K562 (cell line): ENCODE data around the gene SNRNP40. TPM values are rescaled to one million over a fixed set of nuclear protein-coding genes. Genes with fewer than 3 reads are reported as not detected.

ENCODE experiments used
- ATAC-seq: fragments of 200-7000 bp; cut with Tn5 transposase; 3 replicates; pipeline ENCODE4 v1.9.1; 2020; ENCODE audit warnings: moderate library complexity
- BruUV-seq: library from RNA; stranded (reverse); fragments of 400-500 nt; replicated peaks from 2 replicates; lab custom pipeline; 2021; lab: Mats Ljungman, UMichigan
- CTCF ChIA-PET: fragments of 300-600 bp; formaldehyde crosslinking; extraction: SDS; loops from one replicate; lab custom pipeline; 2021; ENCODE audit warnings: low intra/inter-chr PET ratio; lab: Yijun Ruan, JAX
- POLR2A ChIA-PET: fragments of 300-600, 350-650 bp; sonication (Branson Sonifier 250); formaldehyde crosslinking; extraction: SDS; loops from one replicate; lab custom pipeline; 2021; ENCODE audit warnings: antibody characterized with exemption, inconsistent platforms; lab: Yijun Ruan, JAX
- DNase-seq, 4 experiments: peaks; one replicate each; pipeline versions ENCODE4 v3.0.0 to v3.0.0-alpha.2; 2011 to 2018; ENCODE audit warnings: low spot score in 3 of 4, mixed read lengths in 3 of 4; ENCODE audit errors: extremely low read depth in 1 of 4
- FAIRE-seq: peaks from 2 replicates; lab custom pipeline; 2011; peaks lifted over from hg19 to GRCh38; lab: Jason Lieb, UNC
- H2AFZ ChIP-seq: 2 replicates; pipeline ENCODE4 v1.6.0; 2011; ENCODE audit warnings: low read depth, low read length, control low read depth, inconsistent platforms
- H3K27ac ChIP-seq: fragments of 200-600 bp; 3 replicates; pipeline ENCODE4 v1.8.0; 2011; ENCODE audit warnings: low read depth, mild to moderate bottlenecking, control low read depth, inconsistent platforms, low read length, moderate library complexity, mixed read lengths; ENCODE audit errors: extremely low read depth
- H3K27me3 ChIP-seq, 2 experiments: fragments of 300-600 bp in 1 of 2; 2 replicates in 1 of 2; 3 replicates in 1 of 2; pipeline versions ENCODE4 v1.6.0 to v1.8.0; 2011; ENCODE audit warnings: inconsistent platforms in 2 of 2, low read length in 2 of 2, mild to moderate bottlenecking in 1 of 2, mixed read lengths in 1 of 2, moderate library complexity in 1 of 2; ENCODE audit not compliant: control insufficient read depth in 2 of 2, insufficient read depth in 2 of 2
- H3K36me3 ChIP-seq: fragments of 300-600 bp; 3 replicates; pipeline ENCODE4 v1.8.0; 2011; ENCODE audit warnings: mild to moderate bottlenecking, low read length, inconsistent platforms; ENCODE audit not compliant: control insufficient read depth, insufficient read depth
- H3K4me1 ChIP-seq, 2 experiments: fragments of 200-600 bp in 1 of 2; replicated peaks in 1 of 2; 2 replicates in 1 of 2; 3 replicates in 1 of 2; pipeline versions ENCODE4 v1.5.1 to v1.8.0; 2011; ENCODE audit warnings: inconsistent platforms in 2 of 2, low read length in 2 of 2, mild to moderate bottlenecking in 1 of 2, mixed read lengths in 1 of 2, moderate library complexity in 1 of 2; ENCODE audit not compliant: control insufficient read depth in 2 of 2, insufficient read depth in 2 of 2
- H3K4me2 ChIP-seq: 2 replicates; pipeline ENCODE4 v1.6.1; 2011; ENCODE audit warnings: low read length, control low read depth, inconsistent platforms, mixed read lengths; ENCODE audit not compliant: insufficient read depth
- H3K4me3 ChIP-seq: fragments of 200-600 bp; sonication (generic), shearing (Covaris generic); 2 replicates; pipeline ENCODE4 v1.5.1; 2016; ENCODE audit warnings: control low read depth, inconsistent platforms
- H3K79me2 ChIP-seq: fragments of 200-600 bp; 3 replicates; pipeline ENCODE4 v1.8.0; 2011; ENCODE audit warnings: low read length, inconsistent platforms; ENCODE audit not compliant: control insufficient read depth, insufficient read depth
- H3K9ac ChIP-seq, 2 experiments: 2 replicates each; pipeline versions ENCODE4 v1.6.0 to v1.6.1; 2011; ENCODE audit warnings: low read depth in 2 of 2, low read length in 2 of 2, control low read depth in 1 of 2, inconsistent platforms in 1 of 2, mild to moderate bottlenecking in 1 of 2, mixed read lengths in 1 of 2; ENCODE audit not compliant: insufficient read depth in 1 of 2
- H3K9me1 ChIP-seq: one replicate; pipeline ENCODE4 v1.6.0; 2011; ENCODE audit warnings: inconsistent platforms, mild to moderate bottlenecking, low read length, moderate library complexity; ENCODE audit not compliant: control insufficient read depth, insufficient read depth
- H3K9me3 ChIP-seq: replicated peaks from 2 replicates; pipeline ENCODE4 v1.5.1; 2011; ENCODE audit warnings: low read depth, low read length, inconsistent platforms; ENCODE audit not compliant: control insufficient read depth, insufficient read depth
- H4K20me1 ChIP-seq: replicated peaks from 2 replicates; pipeline ENCODE4 v1.6.1; 2011; ENCODE audit warnings: low read length, inconsistent platforms, mixed read lengths; ENCODE audit not compliant: control insufficient read depth, insufficient read depth
- CHD1 ChIP-seq: fragments of 200-600 bp; sonication (generic); IDR thresholded peaks from one replicate; pipeline ENCODE4 v1.6.1; 2012; ENCODE audit warnings: mild to moderate bottlenecking, moderate library complexity, low read length, inconsistent platforms
- GATAD2B ChIP-seq: fragments of 450-650 bp; IDR thresholded peaks from 2 replicates; pipeline ENCODE4 v1.6.1; 2017; ENCODE audit warnings: mild to moderate bottlenecking, borderline replicate concordance
- KLF10 ChIP-seq: fragments of 250-450 bp; sonication (Bioruptor Pico); IDR thresholded peaks from 2 replicates; pipeline ENCODE4 v1.6.1; 2021; ENCODE audit warnings: matching md5 sums
- NR2C1 ChIP-seq, 2 experiments: fragments of 450-650 bp; IDR thresholded peaks; 2 replicates each; pipeline ENCODE4 v1.6.1; 2017; ENCODE audit warnings: mild to moderate bottlenecking in 2 of 2, antibody characterized with exemption in 1 of 2, inconsistent platforms in 1 of 2, missing compliant biosample characterization in 1 of 2, missing genetic modification characterization in 1 of 2
- TRIM24 ChIP-seq, 2 experiments: fragments of 450-650 bp; IDR thresholded peaks; 2 replicates each; pipeline ENCODE4 v1.6.1; 2016
- ZNF121 ChIP-seq: sonication (generic); formaldehyde crosslinking; conservative IDR thresholded peaks from 2 replicates; pipeline ENCODE4 v1.8.0; 2022; ENCODE audit warnings: missing genetic modification reagents
- ZNF23 ChIP-seq: fragments of 250-450 bp; sonication (Bioruptor Pico); IDR thresholded peaks from 2 replicates; pipeline ENCODE4 v1.4.0; 2020; ENCODE audit warnings: mild to moderate bottlenecking
- WGBS: fragments of 100-300 bp; shearing (Covaris generic); methylation state at CpG from one replicate; pipeline ENCODE4 v1.1.6; 2016; ENCODE audit warnings: low coverage, mixed read lengths; ENCODE audit not compliant: insufficient coverage; ENCODE audit errors: missing lambda C conversion rate; 5-methylcytosine and 5-hydroxymethylcytosine counted together
- in situ Hi-C: fragments of 300-500 bp; cut with MboI; formaldehyde crosslinking; loops from 4 replicates; pipeline ENCODE4 v1.15.0; 2018; ENCODE audit warnings: inconsistent platforms, mixed read lengths
- intact Hi-C: fragments of 100-400 bp; cut with micrococcal nuclease; formaldehyde crosslinking; loops from 2 replicates; pipeline ENCODE4 v1.14.2; 2022
- polyA plus RNA-seq, 8 experiments: library from polyadenylated mRNA; depleted of rRNA in 4 of 8; stranded (reverse) in 5 of 8; unstranded in 3 of 8; fragments of >200 nt; fragmentation: Nextera tagmentation in 2 of 8; fragmentation: Illumina TruSeq in 1 of 8; extraction: Ambion mirVana in 2 of 8; extraction: Trizol in 1 of 8; gene quantifications; 2 replicates each; pipeline versions ENCODE4 v1.2.1 to v1.2.3, GENCODE V29; 2011 to 2014; ENCODE audit warnings: inconsistent platforms in 1 of 8, missing spikeins in 1 of 8
- total RNA-seq, 7 experiments: library from RNA; depleted of rRNA in 6 of 7; stranded (reverse); fragments of >200 nt in 6 of 7; fragmentation: Illumina TruSeq in 2 of 7; extraction: Trizol in 2 of 7; gene quantifications; 2 replicates each; pipeline versions ENCODE4 v1.2.1 to v1.2.3, GENCODE V29; 2011 to 2021; ENCODE audit warnings: low replicate concordance in 1 of 7
- TF ChIP-seq, protein P1 (sequence below), 2 experiments: fragments of 150-350 bp in 1 of 2; IDR thresholded peaks; 2 replicates each; pipeline ENCODE4 v1.6.1; 2012 to 2016; ENCODE audit warnings: low read depth in 2 of 2, low read length in 2 of 2, mild to moderate bottlenecking in 1 of 2, moderate library complexity in 1 of 2
- TF ChIP-seq, protein P2 (sequence below): fragments of 250-450 bp; sonication (Bioruptor Pico); IDR thresholded peaks from 2 replicates; pipeline ENCODE4 v1.8.0; 2022; ENCODE audit warnings: inconsistent platforms, mild to moderate bottlenecking, moderate library complexity, borderline replicate concordance

SNRNP40 gene
- total and polyA plus RNA-seq, 9 of the 15 experiments (the other 6 are each of a cell fraction or from before 2014, with no cell fraction given) = 48.7 to 278 (median 163) TPM

DNA sequence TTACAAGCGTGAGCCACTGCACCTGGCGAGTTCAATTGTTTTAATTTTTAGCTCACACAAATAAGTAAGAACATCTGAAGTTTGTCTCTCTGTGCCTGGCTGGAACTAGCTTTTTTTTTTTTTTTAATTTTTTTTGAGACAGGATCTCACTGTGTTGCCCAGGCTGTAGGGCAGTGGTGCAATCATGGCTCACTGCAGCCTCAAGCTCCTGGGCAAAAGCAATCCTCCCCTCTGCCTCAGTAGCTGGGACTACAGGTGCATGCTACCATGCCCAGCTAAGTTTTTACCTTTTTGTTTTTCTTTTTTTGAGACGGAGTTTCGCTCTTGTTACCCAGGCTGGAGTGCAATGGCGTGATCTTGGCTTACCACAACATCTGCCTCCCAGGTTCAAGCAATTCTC is 64.8 kb downstream of the SNRNP40 start:
- Histone ChIP-seq H3K4me3 (no peak overlapping the region), H3K9me1 (no peaks in the 10 kb centered on the region), H3K9me3 (no peaks in the 10 kb centered on the region), H3K4me1 (no peaks in the 10 kb centered on the region), H3K79me2 (no peaks in the 10 kb centered on the region), H2AFZ (no peak overlapping the region), H3K9ac (no peak overlapping the region), H3K4me2 (no peak overlapping the region), H3K27me3 (peaks cover 34 to 60% of the 10 kb centered on the region in 2 experiments), H4K20me1 (0 out of 2 replicates have a peak, but pooled peaks cover 3% of the 10 kb centered on the region), H3K36me3 (no peaks in the 10 kb centered on the region), H3K27ac (no peak overlapping the region)
- CTCF ChIA-PET = no interaction called here
- intact Hi-C loops (no loop called here), in situ Hi-C loops (no loop called here)
- BruUV-seq = no TSS peak
- no peak for FAIRE-seq
- no peak for ATAC-seq
- no peak for DNase-seq
- whole genome bisulfite sequencing = 10% methylated on average over 5 of the region's 5 CpGs
- POLR2A ChIA-PET = interaction anchor here (0.7 kb wide), 1 partner anchor 78 kb away, joined by 3 read pairs; no protein-coding TSS in a partner anchor
- TF ChIP-seq KLF10 (CRISPR knock-in tag) = no peak
- TF ChIP-seq, protein P1, sequence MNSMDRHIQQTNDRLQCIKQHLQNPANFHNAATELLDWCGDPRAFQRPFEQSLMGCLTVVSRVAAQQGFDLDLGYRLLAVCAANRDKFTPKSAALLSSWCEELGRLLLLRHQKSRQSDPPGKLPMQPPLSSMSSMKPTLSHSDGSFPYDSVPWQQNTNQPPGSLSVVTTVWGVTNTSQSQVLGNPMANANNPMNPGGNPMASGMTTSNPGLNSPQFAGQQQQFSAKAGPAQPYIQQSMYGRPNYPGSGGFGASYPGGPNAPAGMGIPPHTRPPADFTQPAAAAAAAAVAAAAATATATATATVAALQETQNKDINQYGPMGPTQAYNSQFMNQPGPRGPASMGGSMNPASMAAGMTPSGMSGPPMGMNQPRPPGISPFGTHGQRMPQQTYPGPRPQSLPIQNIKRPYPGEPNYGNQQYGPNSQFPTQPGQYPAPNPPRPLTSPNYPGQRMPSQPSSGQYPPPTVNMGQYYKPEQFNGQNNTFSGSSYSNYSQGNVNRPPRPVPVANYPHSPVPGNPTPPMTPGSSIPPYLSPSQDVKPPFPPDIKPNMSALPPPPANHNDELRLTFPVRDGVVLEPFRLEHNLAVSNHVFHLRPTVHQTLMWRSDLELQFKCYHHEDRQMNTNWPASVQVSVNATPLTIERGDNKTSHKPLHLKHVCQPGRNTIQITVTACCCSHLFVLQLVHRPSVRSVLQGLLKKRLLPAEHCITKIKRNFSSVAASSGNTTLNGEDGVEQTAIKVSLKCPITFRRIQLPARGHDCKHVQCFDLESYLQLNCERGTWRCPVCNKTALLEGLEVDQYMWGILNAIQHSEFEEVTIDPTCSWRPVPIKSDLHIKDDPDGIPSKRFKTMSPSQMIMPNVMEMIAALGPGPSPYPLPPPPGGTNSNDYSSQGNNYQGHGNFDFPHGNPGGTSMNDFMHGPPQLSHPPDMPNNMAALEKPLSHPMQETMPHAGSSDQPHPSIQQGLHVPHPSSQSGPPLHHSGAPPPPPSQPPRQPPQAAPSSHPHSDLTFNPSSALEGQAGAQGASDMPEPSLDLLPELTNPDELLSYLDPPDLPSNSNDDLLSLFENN (IDR thresholded peaks at IDR 0.05; ENCODE audit: low read depth in 2 of 2, low read length in 2 of 2) = no peak
- no peak for TF ChIP-seq CHD1
- TF ChIP-seq ZNF121 (CRISPR knock-in tag) = peak; percentile 88
- TF ChIP-seq TRIM24 (IDR thresholded peaks at IDR 0.05) = no peak
- TF ChIP-seq ZNF23 (CRISPR knock-in tag) = no peak
- no peak for TF ChIP-seq GATAD2B
- TF ChIP-seq NR2C1 (IDR thresholded peaks at IDR 0.05) = no peak
- TF ChIP-seq NR2C1 (tag; IDR thresholded peaks at IDR 0.05) = no peak
- TF ChIP-seq, protein P2, sequence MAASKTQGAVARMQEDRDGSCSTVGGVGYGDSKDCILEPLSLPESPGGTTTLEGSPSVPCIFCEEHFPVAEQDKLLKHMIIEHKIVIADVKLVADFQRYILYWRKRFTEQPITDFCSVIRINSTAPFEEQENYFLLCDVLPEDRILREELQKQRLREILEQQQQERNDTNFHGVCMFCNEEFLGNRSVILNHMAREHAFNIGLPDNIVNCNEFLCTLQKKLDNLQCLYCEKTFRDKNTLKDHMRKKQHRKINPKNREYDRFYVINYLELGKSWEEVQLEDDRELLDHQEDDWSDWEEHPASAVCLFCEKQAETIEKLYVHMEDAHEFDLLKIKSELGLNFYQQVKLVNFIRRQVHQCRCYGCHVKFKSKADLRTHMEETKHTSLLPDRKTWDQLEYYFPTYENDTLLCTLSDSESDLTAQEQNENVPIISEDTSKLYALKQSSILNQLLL (CRISPR knock-in tag) = no peak
